Measurements from ENCODE around the gene LCNL1.

LCNL1 gene

GRCh38 chr9:136960212-136960937 lies 22.4 kb upstream of the LCNL1 start:
- no peak for DNase-seq (ENCODE audit: low read depth, low spot score)

GRCh38 chr9:136960938-136961275 lies 21.9 kb upstream of the LCNL1 start:
- DNase-seq (ENCODE audit: low read depth, low spot score): no peak

- peak; percentile 49 for DNase-seq (ENCODE audit: low read depth, low spot score)
These were observed 21.3 kb upstream of the LCNL1 start for GRCh38 chr9:136961279-136962065.

DNA sequence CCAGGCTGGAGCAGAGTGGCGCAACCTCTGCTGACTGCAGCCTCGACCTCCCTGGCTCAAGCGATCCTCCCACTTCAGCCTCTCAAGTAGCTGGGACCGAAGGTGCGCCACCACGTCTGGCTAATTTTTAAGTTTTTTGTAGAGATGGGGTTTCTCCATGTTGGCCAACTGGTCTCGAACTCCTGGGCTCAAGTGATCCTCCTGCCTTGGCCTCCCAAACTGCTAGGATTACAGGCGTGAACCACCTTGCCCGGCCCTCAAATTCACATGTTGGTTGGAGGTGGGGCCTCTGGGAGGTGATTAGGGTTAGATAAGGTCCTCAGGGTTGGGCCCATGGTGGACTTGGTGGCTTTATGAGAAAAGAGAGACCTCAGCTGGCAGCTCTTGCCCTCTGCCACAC lies 20.6 kb upstream of the LCNL1 start:
- no peak for DNase-seq (ENCODE audit: low read depth, low spot score)

- DNase-seq (ENCODE audit: low read depth, low spot score): no peak
These were observed 20.0 kb upstream of the LCNL1 start for GRCh38 chr9:136962701-136963248.

DNA sequence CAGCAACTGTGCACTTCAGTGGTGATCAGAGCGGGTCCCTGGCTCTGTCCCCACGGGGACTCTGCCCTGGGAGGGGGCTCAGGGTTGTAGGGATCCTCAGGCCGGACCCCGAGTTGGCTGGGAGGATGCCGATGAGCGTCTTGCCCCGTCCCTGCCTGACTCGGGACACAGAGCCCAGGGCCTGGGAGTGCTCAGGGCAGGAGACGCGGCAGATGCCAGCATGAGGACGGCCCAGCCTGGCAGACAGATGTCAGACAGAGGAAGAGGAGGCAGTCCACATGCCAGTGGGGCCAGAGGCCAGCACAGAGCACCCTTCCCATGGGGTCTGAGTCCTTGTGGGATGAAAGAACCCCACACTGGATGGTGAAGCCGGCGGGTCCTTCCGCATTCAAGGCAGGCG lies 19.5 kb upstream of the LCNL1 start:
- no peak for DNase-seq (ENCODE audit: low read depth, low spot score)

- no peak for DNase-seq (ENCODE audit: low read depth, low spot score)
These were observed 19.0 kb upstream of the LCNL1 start for GRCh38 chr9:136963751-136964150.

GRCh38 chr9:136964171-136964689 lies 18.6 kb upstream of the LCNL1 start:
- no peak for DNase-seq (ENCODE audit: low read depth, low spot score)

GRCh38 chr9:136964833-136965422 lies 17.9 kb upstream of the LCNL1 start:
- DNase-seq (ENCODE audit: low read depth, low spot score): no peak

DNA sequence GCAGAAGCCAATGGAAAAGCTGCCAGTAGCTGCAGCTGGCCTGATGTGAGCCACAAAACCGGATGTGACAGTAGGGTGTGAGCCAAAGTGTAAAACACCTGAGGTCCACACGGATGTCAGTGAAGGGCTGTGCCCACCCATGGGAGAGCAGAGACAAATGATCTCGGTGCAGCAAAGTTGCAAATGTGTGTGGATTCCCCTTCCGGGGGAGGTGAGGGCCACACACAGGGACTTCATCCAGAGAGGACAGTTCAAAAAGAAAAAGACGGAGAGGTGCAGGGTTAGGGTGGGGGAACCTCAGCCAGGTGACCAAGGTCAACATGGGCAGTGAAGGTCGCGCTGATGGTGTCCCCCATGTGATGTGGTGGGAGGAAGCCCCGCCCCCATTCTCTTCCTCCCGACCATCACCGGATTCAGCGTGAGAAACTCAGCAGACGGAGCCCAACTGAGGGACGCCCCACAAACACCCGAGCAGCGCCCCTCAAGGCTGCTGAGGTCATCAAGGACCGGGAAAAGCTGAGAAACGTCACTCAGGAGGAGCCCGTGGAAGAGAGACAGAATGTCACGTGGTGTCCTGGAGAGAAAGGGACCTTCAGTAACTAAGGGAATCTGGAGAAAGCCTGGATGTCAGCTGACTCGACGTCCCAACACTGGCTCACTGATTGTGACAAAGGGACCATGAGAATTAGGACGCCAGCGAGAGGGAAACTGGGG lies 16.9 kb upstream of the LCNL1 start:
- DNase-seq (ENCODE audit: low read depth, low spot score): no peak

DNA sequence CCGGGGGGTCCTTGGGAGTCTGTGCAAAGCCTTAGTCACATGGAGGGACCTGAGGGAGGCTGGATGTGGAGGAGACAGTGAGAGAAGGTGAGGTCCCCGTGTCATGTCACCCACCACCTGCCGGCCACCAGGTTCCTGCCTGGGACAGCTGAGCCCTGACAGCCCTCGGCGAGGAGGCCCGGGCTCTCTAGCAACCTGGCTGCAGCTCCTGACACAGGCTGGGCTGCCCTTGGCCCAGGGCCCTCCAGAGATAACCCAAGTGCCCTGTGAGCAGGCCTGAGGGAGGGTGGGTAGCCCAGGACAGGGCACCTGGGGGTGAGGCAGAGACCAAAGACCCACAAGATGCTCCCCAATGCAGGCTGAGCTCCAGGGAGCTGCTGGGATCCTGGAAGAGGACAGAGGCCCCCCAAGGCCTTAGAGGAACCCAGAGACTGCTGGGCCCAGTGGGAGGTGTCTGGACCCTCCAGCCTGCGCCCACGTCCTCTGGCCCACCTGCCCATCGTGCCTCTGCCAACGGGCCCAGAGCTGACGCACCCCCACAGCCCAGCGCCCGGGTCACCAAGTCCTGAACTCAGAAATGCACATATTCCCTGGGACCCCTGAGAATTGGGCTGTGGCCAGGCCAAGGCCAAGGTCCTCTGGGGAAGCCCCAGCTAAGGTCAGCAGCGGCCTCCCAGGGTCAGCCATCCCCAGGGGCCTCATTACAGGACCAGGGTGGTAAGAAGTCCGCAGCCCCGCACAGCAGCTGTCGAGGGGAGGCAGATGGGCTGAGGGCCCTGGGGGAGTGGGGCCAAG lies 14.3 kb upstream of the LCNL1 start:
- no peak for DNase-seq (ENCODE audit: low read depth, low spot score)

DNA sequence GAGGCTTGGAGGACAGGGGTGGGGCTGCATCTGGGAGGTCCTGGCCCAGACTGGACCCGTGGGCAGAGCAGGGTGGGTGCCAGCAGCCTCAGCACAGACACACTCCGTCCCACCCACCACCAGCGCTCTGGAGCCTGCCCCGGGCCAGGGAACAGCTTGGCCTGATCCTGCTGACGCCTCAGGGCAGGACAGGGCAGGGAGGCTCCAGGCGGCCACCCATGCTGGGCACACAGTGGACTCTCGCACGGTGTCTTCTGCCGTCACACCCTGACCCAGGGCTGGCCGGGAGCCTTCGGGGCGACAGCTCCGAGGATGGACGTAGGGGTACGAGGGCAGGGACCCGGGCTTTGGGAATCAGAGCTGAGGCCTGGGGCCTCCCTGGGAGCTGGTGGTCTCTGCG lies 13.6 kb upstream of the LCNL1 start:
- DNase-seq (ENCODE audit: low read depth, low spot score): no peak

DNA sequence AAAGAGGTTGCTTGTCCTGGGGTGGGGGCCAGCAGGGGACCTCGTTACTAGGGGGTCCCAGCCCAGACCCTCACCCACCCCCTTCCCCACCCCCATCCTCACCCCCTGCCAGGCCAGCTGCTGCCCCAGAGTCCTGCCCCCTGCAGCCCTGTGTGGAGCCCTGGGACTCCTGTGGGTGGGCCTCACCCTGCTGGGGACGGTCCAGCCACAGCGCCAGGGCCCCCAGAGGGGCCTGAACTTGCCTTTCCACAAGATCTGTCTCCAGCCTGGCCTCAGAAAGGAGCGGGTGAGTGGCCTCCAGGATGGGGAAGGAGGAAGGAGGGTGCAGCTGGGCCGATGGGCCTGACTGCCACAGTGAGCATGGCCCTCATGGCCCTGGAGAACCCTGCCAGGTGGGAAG lies 13.0 kb upstream of the LCNL1 start:
- no peak for DNase-seq (ENCODE audit: low read depth, low spot score)

DNA sequence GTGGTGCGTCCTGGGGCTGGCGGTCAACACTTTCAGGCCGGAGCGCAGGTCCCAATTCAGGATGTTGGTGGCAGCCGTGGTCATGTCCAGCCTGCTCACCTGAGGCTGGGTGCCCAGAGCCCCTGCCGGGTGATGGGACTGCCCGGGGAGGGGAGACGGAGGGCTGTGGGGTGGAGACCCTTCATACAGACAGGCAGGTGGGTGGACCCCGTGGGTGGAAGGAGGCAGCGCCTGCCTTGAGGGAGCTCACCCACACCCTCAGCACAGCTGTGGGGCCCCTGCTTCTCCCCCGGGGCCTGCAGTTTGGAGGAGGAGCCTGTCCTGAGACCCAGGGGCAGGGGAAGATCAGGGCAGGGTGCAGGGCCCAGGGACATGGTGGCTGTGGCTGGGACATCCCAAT lies 12.4 kb upstream of the LCNL1 start:
- DNase-seq (ENCODE audit: low read depth, low spot score): no peak

DNA sequence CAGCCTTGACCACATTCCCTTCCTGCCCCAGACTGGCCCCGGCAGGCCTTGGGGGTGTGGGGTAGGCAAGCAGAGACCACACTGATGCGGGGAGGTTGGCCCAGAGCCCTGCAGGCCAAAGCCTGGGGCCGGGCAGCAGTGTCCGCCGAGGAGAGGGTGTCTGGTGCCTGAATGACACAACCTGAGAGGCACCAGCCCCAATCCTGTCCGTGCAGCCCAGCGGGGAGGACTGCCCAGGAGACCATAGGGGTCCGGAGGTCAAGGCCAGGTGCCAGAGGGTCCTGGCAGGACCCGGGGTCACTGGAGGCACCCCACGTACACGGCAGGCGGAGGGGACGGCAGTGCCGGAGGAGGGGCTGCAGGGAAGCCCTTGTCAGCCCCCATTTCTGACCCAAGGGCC lies 11.0 kb upstream of the LCNL1 start:
- DNase-seq (ENCODE audit: low read depth, low spot score): no peak

DNA sequence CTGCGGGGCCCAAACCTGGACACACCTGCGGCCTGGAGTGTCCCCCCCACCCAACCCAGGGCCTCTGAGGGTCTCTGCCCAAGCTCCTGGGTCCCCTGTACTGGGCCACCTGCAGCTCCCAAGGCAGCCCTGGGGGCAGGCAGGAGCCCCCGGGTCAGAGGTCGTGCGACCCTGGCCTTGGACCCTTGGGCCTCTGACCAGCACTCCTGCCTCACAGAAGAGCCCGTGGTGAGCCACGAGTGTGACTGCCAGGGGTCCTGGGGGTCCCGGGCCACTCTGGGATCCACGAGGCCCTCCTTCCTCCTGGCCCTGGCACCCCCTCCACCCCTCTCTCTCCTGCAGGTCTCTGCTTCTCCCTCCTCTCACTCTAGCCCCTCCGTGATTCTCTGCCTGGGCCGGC lies 10.5 kb upstream of the LCNL1 start:
- no peak for DNase-seq (ENCODE audit: low read depth, low spot score)

DNA sequence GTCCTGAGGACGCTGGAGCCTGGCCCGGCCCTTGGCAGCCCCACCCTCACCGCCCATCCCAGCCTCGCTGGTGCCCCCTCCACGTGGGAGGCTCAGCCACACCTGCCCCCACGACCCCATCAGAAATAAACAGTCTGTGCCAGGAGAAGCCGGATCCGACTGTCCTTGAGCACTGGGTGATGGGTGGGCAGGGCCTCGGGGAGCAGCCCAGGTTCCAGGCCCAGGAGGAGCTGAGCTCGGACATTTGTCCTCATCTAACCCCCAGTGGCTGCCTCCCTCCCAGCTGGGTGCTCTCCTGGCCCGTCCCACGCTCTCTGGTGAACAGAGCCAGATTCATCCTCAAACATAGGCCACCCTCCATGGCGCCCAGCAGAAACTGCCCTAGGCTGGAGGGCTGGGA lies 10.1 kb upstream of the LCNL1 start:
- no peak for DNase-seq (ENCODE audit: low read depth, low spot score)

DNA sequence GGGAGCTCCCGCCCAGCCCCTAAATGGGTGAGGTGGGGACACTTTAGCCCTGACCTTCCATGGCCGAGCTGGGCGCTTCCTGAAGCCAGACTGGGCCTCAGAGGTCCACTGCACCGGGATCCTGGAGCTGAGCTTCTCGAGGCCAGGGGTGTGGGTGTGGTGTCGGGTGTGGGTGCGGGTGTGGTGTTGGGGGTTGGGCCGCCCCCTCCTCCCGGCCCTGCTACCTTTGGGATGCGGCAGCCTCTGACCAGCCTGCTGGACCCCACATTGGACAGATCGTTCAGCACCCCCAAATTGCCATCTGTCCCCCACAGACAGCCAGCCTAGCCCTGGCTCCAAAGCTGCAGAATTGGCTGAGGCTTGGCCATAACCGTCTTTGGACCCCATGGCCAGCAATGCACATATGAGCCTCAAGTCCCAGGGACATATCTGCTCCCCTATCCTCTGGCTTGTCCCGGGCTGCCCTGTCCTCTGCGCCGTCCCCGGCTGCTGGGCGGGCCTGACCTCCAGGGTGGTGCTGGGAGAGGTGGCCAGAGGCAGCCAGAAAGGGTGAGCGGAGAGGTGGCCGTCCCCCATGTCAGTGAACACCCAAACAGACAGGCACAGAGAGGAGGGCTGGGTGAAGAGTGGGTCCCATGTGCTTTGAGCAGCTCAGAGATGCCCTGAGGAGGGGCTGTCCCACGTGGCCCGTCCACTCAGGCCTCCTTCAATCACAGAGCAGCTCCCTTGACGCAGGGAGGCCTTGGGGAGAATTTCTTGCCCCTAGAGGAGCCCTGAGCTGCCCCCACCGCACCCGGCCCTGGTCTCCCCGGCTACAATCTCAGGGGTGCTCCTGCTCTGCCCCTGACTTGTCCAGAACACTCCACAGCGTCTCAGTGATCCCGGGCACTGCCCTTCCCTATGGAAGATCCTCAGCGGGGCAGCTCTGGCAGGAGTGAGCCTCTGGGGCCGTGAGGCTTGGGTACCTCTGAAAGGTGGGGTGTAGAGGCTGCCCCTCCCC lies 8.9 kb upstream of the LCNL1 start:
- no peak for DNase-seq (ENCODE audit: low read depth, low spot score)

DNA sequence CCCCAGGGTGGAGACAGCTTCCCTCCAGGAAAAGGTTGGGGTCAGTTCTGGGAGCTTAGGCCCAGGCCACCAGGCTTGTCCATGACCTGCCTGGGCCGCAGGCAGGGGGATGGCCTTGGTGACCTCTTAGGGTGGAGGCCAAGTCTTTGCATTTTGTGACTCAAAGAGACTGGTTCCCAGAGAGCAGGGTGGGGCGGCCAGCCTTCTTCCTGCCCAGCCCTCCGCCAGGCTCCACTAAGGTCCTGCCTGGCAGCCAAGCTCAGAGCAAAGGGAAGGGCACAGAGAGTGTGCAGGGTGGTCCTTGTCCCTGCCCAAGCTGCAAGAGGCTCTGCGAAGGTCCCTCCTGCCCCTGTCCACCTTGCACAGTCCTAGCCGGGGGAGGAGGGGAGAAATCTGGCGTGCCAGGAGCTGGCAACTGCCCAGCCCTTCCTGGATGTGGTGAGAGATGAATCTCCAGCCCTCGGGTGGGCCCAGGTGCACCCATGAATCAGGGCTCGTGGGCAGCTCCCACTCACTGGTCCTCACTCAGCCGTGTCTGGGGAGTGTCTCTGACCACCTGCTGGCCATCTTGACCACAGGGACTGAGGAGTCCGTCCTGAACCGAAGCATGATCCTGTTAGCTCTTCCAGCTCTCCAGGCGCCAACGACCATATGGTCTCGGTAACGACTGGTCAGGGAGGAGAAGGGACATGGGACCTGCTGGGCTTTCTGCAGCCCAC lies 7.8 kb upstream of the LCNL1 start:
- DNase-seq (ENCODE audit: low read depth, low spot score): no peak

Measured in ELF-1 (cell line).